ENCODE results near the gene EMC1.
"Not testable (repeated sequence)": the region's sequence is repeated elsewhere in the genome, so short reads cannot be mapped to it uniquely, and the experiment has no call there.

Gene EMC1

GRCh38 chr1:19186001-19186400 lies 65.3 kb downstream of the EMC1 start:
- no peak for DNase-seq

- DNase-seq, result no peak
These were observed 69.1 kb downstream of the EMC1 start for GRCh38 chr1:19182223-19182622.

GRCh38 chr1:19180265-19180657 lies 71.1 kb downstream of the EMC1 start:
- not testable (repeated sequence) for DNase-seq

GRCh38 chr1:19179597-19180264 lies 71.6 kb downstream of the EMC1 start:
- no peak for DNase-seq

- no peak for DNase-seq
These were observed 72.5 kb downstream of the EMC1 start for GRCh38 chr1:19178734-19179398.

- DNase-seq, result no peak
These were observed 73.5 kb downstream of the EMC1 start for GRCh38 chr1:19177811-19178210.

GRCh38 chr1:19169642-19170041 lies 81.7 kb downstream of the EMC1 start:
- DNase-seq, result no peak

GRCh38 chr1:19167140-19167539 lies 84.2 kb downstream of the EMC1 start:
- DNase-seq, result no peak

- no peak for DNase-seq
These were observed 85.3 kb downstream of the EMC1 start for GRCh38 chr1:19166066-19166465.

All from midbrain (tissue), 1 donor.